Measurements from ENCODE around the gene NIT1.

The NIT1 gene

DNA sequence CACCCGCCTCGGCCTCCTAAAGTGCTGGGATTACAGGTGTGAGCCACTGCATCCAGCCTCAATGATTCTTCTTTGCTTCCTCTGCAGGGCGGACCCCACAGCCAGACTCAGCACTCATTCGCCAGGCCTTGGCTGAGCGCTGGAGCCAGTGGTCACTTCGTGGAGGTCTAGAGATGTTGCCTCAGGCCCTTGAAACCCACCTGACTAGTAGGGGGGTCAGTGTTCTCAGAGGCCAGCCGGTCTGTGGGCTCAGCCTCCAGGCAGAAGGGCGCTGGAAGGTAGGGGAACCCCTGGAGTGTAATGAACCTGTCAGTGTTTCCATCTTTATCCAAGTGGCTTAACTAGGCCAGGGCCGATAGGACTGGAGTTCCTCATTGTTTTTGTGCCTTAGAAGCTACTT is 51.0 kb downstream of the NIT1 start (continued):
- TF ChIP-seq, protein P1, sequence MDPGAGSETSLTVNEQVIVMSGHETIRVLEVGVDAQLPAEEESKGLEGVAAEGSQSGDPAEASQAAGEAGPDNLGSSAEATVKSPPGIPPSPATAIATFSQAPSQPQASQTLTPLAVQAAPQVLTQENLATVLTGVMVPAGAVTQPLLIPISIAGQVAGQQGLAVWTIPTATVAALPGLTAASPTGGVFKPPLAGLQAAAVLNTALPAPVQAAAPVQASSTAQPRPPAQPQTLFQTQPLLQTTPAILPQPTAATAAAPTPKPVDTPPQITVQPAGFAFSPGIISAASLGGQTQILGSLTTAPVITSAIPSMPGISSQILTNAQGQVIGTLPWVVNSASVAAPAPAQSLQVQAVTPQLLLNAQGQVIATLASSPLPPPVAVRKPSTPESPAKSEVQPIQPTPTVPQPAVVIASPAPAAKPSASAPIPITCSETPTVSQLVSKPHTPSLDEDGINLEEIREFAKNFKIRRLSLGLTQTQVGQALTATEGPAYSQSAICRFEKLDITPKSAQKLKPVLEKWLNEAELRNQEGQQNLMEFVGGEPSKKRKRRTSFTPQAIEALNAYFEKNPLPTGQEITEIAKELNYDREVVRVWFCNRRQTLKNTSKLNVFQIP (CRISPR knock-in tag; IDR thresholded peaks at IDR 0.05; ENCODE audit: borderline replicate concordance, low read depth), result no peak
- TF ChIP-seq ARNTL (CRISPR knock-in tag; IDR thresholded peaks at IDR 0.05; ENCODE audit: borderline replicate concordance, low read depth) (no peak), GLIS3 (CRISPR knock-in tag; IDR thresholded peaks at IDR 0.05) (no peak), ZFP30 (CRISPR knock-in tag; IDR thresholded peaks at IDR 0.05) (no peak), ISL1 (CRISPR knock-in tag; IDR thresholded peaks at IDR 0.05) (no peak)
